Stimulated activated naive CD4-positive, alpha-beta T cell treated with Interleukin-2 at 50 U/mL for 16 hours (primary cell): Measurements from ENCODE around the gene FOXJ3.

ENCODE experiments used
- DNase-seq: peaks from one replicate; lab custom pipeline; 2025; lab: John Stamatoyannopoulos, UW

Gene FOXJ3

GRCh38 chr1:42311138-42311537 is 23.9 kb downstream of the FOXJ3 start:
- no peak for DNase-seq

GRCh38 chr1:42306977-42307376 is 28.1 kb downstream of the FOXJ3 start:
- DNase-seq: no peak

- DNase-seq: no peak
These were observed 29.4 kb downstream of the FOXJ3 start for GRCh38 chr1:42305639-42306038.

GRCh38 chr1:42302034-42302433 is 33.0 kb downstream of the FOXJ3 start:
- DNase-seq: no peak

DNA sequence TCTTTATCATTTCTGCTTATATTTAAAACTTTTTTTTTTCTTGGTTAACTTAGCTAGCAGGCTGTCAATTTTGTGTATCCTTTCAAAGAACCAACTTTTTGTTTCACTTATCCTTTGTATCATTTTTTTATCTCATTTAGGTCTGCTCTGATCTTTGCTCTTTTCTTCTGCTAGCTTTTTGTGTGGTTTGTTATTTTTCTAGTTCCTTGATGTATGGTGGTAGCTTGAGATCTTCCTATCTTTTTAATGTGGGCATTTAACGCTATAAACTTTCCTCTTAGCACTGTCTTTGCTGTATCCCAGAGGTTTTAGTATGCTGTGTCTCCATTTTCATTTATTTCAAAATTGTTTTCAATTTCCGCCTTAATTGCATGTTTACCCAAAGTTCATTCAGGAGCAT is 36.5 kb downstream of the FOXJ3 start:
- no peak for DNase-seq

DNA sequence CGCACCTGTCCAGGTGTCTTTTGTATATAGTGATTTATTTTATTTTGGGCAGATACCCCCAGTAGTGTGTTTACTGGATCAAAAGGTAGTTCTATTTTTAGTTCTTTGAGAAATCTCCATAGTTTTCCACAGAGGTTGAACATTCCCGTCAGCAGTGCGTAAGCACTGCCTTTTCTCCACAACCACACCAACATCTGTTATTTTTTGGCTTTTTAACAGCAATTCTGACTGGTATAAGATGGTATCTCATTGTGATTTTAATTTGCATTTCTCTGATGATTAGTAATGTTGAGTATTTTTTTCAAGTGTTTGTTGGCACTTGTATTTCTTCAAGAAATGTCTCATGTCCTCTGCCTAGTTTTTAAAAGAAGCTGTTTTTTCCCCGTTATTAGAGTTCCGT is 39.2 kb downstream of the FOXJ3 start:
- no peak for DNase-seq

DNA sequence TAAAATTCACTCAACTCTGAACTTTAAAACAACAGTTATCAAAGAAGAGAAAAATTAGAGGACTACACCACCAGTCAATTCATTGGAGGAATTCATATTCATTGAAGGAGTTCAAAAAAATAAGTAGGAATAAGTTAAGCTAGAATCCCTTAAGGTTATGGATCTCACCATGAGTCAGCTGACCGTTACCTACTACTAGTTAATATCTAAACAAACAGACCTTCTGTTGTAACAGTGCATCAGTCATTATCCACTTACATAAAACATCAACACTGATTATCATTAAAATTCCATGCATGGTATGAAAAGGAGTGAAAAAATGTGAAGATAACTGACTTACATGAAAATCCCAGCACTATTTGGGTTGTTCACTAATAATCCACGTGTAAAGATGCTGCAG is 44.9 kb downstream of the FOXJ3 start:
- no peak for DNase-seq

DNA sequence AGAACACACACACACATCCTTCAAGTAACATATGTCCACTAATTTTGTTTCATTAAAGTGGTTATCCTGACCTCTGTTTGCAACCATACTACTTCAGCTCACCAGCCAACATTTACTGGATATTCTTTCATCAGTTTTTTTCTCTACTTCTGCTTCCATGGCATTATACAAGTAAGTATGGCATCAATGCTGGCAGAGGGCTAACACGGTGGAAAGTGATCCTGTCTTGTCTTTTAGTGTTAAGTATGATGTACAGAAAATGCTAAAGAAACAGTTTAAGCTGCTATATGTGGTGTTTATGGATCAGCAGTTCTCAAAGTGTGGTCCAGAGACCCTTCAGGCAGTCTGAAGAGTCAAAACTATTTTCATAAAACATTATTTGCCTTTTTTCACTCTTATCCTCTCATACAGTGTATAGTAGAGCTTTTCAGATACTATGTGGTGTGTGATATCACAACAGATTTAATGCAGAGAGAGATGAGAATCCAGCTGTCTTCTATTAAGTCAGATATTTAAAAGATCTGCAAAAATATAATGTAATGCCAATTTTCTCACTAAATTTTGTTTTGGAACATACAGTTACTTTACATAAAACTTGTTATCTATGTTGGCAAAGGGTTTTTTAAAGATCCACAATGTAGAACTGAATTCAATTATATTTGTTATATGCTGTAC is 46.6 kb downstream of the FOXJ3 start:
- no peak for DNase-seq

DNA sequence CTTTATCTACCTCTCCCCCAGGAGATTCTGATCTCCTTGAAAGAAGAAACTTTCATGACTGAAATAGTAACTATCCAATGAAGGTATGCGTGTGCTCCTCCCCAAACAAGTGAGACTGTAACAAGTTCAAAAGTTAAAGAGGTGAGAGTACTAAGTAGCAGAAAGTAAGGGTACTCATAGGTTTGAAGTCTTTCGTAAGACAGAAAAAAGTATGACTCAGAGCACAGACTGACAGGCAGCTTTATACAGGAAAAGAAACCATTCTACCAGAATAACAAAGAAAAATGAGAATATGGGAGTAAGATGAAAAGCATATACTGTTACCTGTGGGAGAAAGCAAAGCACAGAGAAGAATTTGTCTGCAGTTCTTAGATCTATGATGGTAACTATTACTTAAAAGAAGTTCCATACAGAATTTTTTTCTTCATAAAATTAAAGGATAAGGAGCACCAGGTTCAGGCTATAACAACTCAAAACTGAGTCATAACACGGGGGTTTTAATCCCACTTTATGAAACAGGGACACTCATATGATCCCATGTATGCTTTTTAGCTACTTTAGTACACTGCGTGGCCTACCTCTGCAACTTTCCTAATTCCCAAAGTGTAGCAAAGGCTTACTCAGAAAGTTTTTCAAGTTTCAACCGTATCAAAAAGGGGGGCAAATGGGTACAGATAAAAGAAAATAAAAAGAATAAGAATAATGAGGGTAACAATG is 52.0 kb downstream of the FOXJ3 start:
- DNase-seq: no peak

- DNase-seq: no peak
These were observed 52.9 kb downstream of the FOXJ3 start for GRCh38 chr1:42282024-42282579.

DNA sequence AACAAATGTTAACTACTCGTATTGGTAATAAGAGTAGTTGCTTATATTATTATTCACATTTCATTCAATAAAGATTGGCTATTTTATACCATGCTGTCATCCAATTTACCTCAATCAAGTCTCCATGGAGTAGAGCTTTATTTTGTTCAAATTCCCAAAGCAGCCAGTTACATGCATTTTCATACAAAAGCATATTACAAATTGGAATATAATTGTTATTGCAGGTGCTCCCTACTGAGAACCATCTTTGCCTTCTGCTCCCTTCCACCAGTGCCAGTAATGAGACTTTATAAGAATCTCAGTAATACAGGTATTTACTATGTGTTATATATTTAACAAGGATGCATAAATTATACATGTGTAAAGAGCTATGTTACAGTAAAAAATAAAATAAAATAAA is 54.2 kb downstream of the FOXJ3 start:
- DNase-seq: no peak

DNA sequence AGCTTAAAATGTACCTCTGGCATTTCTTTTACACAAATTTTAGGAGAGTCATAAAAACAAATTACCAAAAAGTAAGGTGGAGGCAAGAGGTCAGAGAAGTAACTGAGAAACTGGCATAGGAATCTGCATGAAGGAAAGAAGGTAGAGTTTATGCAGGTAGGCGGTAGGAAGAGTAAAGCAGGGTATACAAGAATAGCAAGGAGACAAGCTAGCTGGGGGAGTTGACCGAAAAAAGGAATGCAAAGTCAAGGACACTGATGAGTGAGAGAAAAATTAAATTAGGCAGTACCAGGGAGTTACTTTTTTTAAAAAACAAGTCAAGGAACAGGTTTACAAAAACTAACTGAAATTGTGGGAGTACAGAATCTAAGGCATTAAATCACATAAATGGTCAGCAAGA is 56.0 kb downstream of the FOXJ3 start:
- no peak for DNase-seq

DNA sequence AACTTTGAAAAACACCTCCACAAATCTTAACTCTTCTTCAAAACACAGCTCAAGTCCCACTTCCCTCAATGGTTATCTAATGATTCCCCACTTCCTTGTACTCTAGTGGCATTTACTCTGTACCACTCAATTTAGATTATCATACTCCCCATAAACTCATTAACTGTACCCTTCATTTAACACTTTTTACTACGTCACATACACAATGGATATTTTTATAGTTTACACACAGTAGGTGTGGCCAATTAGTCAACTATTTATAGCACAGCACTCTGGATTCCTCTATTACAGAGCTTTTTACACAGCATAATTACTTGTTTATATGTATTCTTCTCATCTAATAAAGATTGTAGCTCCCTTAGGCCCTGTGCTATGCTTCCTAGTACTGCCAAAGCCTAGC is 62.1 kb downstream of the FOXJ3 start:
- DNase-seq: no peak

DNA sequence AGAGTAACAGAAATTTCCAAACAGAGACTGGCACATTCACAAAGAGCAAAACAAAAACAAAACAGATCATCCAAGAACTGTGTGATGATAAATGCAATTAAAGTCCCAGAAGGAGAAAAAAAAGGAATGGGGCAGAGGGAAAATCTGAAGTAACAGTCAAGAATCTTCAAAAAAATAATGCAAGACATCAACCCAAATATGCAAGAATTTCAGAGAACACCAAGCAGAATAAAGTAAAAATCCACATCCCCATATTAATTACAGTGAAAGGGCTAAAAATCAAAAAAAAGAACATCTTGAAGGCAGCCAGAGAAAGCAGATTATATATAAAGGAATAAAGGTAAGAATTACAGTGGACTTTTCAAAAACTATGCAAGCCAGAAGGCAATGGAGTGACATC is 67.1 kb downstream of the FOXJ3 start:
- no peak for DNase-seq

GRCh38 chr1:42266253-42267135 is 68.5 kb downstream of the FOXJ3 start:
- no peak for DNase-seq

DNA sequence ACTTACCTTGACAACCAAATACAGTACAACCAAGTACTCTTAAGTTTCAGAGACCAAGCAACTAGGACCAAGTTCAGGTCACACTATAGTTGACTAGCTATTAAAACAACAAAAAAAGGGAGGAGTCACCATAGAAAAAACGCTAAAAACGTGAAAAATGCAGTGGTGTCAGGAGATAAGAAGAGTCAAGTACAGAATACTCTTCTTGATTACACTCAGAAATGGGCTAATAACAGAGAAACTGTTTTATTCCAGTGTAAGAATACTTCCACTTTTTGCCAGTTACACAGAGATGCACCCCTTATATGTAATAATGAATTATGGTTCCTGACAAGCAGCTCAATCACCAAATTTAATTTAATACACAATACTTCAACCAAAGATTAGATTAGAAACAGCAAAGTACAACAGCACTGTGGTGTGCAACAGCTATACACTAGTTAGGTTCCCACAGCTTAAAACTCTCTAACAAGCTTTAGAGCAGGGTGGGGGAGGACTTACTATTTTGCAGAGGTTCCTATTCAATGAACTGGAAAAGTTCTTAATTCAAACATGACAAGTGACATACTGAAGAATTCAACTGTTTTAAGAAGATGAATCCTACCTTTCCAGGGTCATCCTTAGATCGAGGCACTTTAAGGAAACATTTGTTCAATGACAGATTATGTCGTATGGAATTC is 70.4 kb downstream of the FOXJ3 start:
- DNase-seq: no peak

DNA sequence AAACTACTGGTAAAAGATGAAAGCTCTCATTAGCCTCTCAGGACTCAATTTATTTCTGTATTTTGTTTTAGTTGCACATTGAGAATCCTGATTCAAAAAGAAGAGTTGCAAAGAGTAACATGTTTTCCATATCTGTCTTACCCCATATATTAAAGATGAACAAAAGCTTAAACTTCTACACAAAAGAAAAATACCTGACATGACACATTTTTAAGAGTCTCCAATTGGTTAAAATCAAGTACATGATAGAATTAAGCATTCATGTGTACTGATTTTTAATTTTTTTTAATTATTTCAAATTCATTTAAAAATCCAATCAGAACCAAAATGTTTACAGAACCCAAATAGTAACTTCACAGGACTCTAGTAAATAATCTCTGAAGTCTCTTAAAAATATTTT is 72.0 kb downstream of the FOXJ3 start:
- no peak for DNase-seq

GRCh38 chr1:42260376-42261070 is 74.5 kb downstream of the FOXJ3 start:
- no peak for DNase-seq

GRCh38 chr1:42259739-42260064 is 75.3 kb downstream of the FOXJ3 start:
- no peak for DNase-seq

GRCh38 chr1:42259059-42259738 is 75.8 kb downstream of the FOXJ3 start:
- DNase-seq: no peak

- DNase-seq: no peak
These were observed 76.8 kb downstream of the FOXJ3 start for GRCh38 chr1:42258218-42258617.
